ENCODE data around the gene FBXW11.
A peak's percentile ranks its signal among the peaks of the same experiment; 100 is the strongest.
"Not testable (repeated sequence)": the region's sequence is repeated elsewhere in the genome, so short reads cannot be mapped to it uniquely, and the experiment has no call there.

FBXW11 gene

GRCh38 chr5:171990713-171991015 is 15.8 kb downstream of the FBXW11 start:
- H3K4me3 ChIP-seq (ENCODE audit: low read length) = no peak overlapping the region
- DNase-seq (ENCODE audit: low read depth, low spot score) = no peak

- DNase-seq (ENCODE audit: low read depth, low spot score) = no peak
- no peak overlapping the region for H3K4me3 ChIP-seq (ENCODE audit: low read length)
Observed at GRCh38 chr5:171989946-171990712, 16.3 kb downstream of the FBXW11 start.

GRCh38 chr5:171989276-171989675 is 17.2 kb downstream of the FBXW11 start:
- H3K4me3 ChIP-seq (ENCODE audit: low read length) = no peak overlapping the region
- no peak for DNase-seq (ENCODE audit: low read depth, low spot score)

- H3K4me3 ChIP-seq (ENCODE audit: low read length) = no peak overlapping the region
- no peak for DNase-seq (ENCODE audit: low read depth, low spot score)
Observed at GRCh38 chr5:171986772-171987171, 19.7 kb downstream of the FBXW11 start.

- H3K4me3 ChIP-seq (ENCODE audit: low read length) = no peak overlapping the region
- peak; percentile 95 for DNase-seq (ENCODE audit: low read depth, low spot score)
Observed at GRCh38 chr5:171984748-171985419, 21.6 kb downstream of the FBXW11 start.

GRCh38 chr5:171981847-171982246 is 24.6 kb downstream of the FBXW11 start:
- DNase-seq (ENCODE audit: low read depth, low spot score) = no peak
- no peak overlapping the region for H3K4me3 ChIP-seq (ENCODE audit: low read length)

GRCh38 chr5:171980792-171981191 is 25.6 kb downstream of the FBXW11 start:
- no peak for DNase-seq (ENCODE audit: low read depth, low spot score)
- no peak overlapping the region for H3K4me3 ChIP-seq (ENCODE audit: low read length)

GRCh38 chr5:171979606-171980005 is 26.8 kb downstream of the FBXW11 start:
- H3K4me3 ChIP-seq (ENCODE audit: low read length) = no peak overlapping the region

GRCh38 chr5:171978519-171978918 is 27.9 kb downstream of the FBXW11 start:
- no peak for DNase-seq (ENCODE audit: low read depth, low spot score)
- no peak overlapping the region for H3K4me3 ChIP-seq (ENCODE audit: low read length)

More at GRCh38 chr5:171979606-171980005, 26.8 kb downstream of the FBXW11 start:
- DNase-seq (ENCODE audit: low read depth, low spot score) = no peak

- DNase-seq (ENCODE audit: low read depth, low spot score) = no peak
- no peak overlapping the region for H3K4me3 ChIP-seq (ENCODE audit: low read length)
Observed at GRCh38 chr5:171978016-171978415, 28.4 kb downstream of the FBXW11 start.

GRCh38 chr5:171977244-171977950 is 29.0 kb downstream of the FBXW11 start:
- H3K4me3 ChIP-seq (ENCODE audit: low read length); DNase-seq (ENCODE audit: low read depth, low spot score): not testable (repeated sequence)

- no peak overlapping the region for H3K4me3 ChIP-seq (ENCODE audit: low read length)
- no peak for DNase-seq (ENCODE audit: low read depth, low spot score)
Observed at GRCh38 chr5:171975877-171976667, 30.4 kb downstream of the FBXW11 start.

- DNase-seq (ENCODE audit: low read depth, low spot score) = peak; percentile 56
Observed at GRCh38 chr5:171975262-171975876, 31.1 kb downstream of the FBXW11 start.

GRCh38 chr5:171970826-171971225 is 35.6 kb downstream of the FBXW11 start:
- no peak overlapping the region for H3K4me3 ChIP-seq (ENCODE audit: low read length)
- peak; percentile 51 for DNase-seq (ENCODE audit: low read depth, low spot score)

More at GRCh38 chr5:171975262-171975876, 31.1 kb downstream of the FBXW11 start:
- H3K4me3 ChIP-seq (ENCODE audit: low read length) = no peak overlapping the region

GRCh38 chr5:171969288-171969880 is 37.1 kb downstream of the FBXW11 start:
- no peak overlapping the region for H3K4me3 ChIP-seq (ENCODE audit: low read length)
- DNase-seq (ENCODE audit: low read depth, low spot score) = no peak

- H3K4me3 ChIP-seq (ENCODE audit: low read length) = no peak overlapping the region
- DNase-seq (ENCODE audit: low read depth, low spot score) = no peak
Observed at GRCh38 chr5:171968531-171968930, 37.9 kb downstream of the FBXW11 start.

GRCh38 chr5:171966964-171967363 is 39.5 kb downstream of the FBXW11 start:
- H3K4me3 ChIP-seq (ENCODE audit: low read length) = no peak overlapping the region
- no peak for DNase-seq (ENCODE audit: low read depth, low spot score)

- DNase-seq (ENCODE audit: low read depth, low spot score) = peak; percentile 33
- H3K4me3 ChIP-seq (ENCODE audit: low read length) = no peak overlapping the region
Observed at GRCh38 chr5:171966270-171966669, 40.2 kb downstream of the FBXW11 start.

GRCh38 chr5:171965745-171966144 is 40.7 kb downstream of the FBXW11 start:
- no peak overlapping the region for H3K4me3 ChIP-seq (ENCODE audit: low read length)
- DNase-seq (ENCODE audit: low read depth, low spot score) = no peak
